Activated CD8-positive, alpha-beta T cell treated with anti-CD3 and anti-CD28 coated beads for 36 hours (primary cell): ENCODE results near the gene TNPO1. TPM values are rescaled to one million over a fixed set of nuclear protein-coding genes. Genes with fewer than 3 reads are reported as not detected.

ENCODE experiments used
- ATAC-seq: fragments of 200-7000 bp; cut with Tn5 transposase; one replicate; pipeline ENCODE4 v1.10.0; 2021; ENCODE audit warnings: mild to moderate bottlenecking, moderate library complexity
- CTCF ChIA-PET: fragments of 350-600 bp; sonication (Branson Sonifier 250); formaldehyde crosslinking; loops from one replicate; lab custom pipeline; 2021; ENCODE audit warnings: antibody characterized with exemption; lab: Charles Lee
- POLR2A ChIA-PET: fragments of 350-600 bp; sonication (Branson Sonifier 250); formaldehyde crosslinking; loops from one replicate; lab custom pipeline; 2021; ENCODE audit warnings: antibody characterized with exemption; lab: Charles Lee
- DNase-seq: peaks from one replicate; pipeline ENCODE4 v3.0.0-alpha.2; 2020
- H3K27ac Mint-ChIP-seq: one replicate; pipeline ENCODE4 v1.8.0; 2021; ENCODE audit warnings: mild to moderate bottlenecking, mixed read lengths
- H3K27me3 Mint-ChIP-seq: one replicate; pipeline ENCODE4 v1.8.0; 2021; ENCODE audit warnings: mixed read lengths
- H3K36me3 Mint-ChIP-seq: one replicate; pipeline ENCODE4 v1.8.0; 2021; ENCODE audit warnings: low read depth, mixed read lengths
- H3K4me1 Mint-ChIP-seq: one replicate; pipeline ENCODE4 v1.8.0; 2021; ENCODE audit warnings: low read depth, mixed read lengths
- H3K4me3 Mint-ChIP-seq: one replicate; pipeline ENCODE4 v1.8.0; 2021; ENCODE audit warnings: mild to moderate bottlenecking, moderate library complexity, mixed read lengths
- H3K9me3 Mint-ChIP-seq: one replicate; pipeline ENCODE4 v1.8.0; 2021; ENCODE audit warnings: mixed read lengths
- CTCF ChIP-seq: fragments of 200-600 bp; IDR thresholded peaks from one replicate; pipeline ENCODE4 v1.8.0; 2022; ENCODE audit warnings: antibody characterized with exemption, mild to moderate bottlenecking
- intact Hi-C: fragments of 100-400 bp; cut with micrococcal nuclease; formaldehyde crosslinking; loops from one replicate; pipeline ENCODE4 v1.10.0; 2022
- total RNA-seq, 2 experiments: library from RNA; stranded (reverse); gene quantifications; one replicate each; pipeline ENCODE4 v1.2.3, GENCODE V29; 2021

Gene TNPO1
- total RNA-seq, 2 experiments from 2014 or later = 97.8 to 116 TPM

- Mint-ChIP-seq H3K27me3 (peaks cover 29% of the 10 kb centered on the region), H3K9me3 (no peaks in the 10 kb centered on the region), H3K4me1 (no peaks in the 10 kb centered on the region), H3K4me3 (no peak overlapping the region), H3K36me3 (no peaks in the 10 kb centered on the region), H3K27ac (no peak overlapping the region)
- TF ChIP-seq CTCF = no peak
- ChIA-PET POLR2A (no interaction called here), CTCF (no interaction called here)
- DNase-seq = no peak
- intact Hi-C loops = no loop called here
- no peak for ATAC-seq
Measured at GRCh38 chr5:72938206-72938605, 121.7 kb downstream of the TNPO1 start.

GRCh38 chr5:72940082-72940481 lies 123.6 kb downstream of the TNPO1 start:
- Mint-ChIP-seq H3K9me3 (no peaks in the 10 kb centered on the region), H3K36me3 (no peaks in the 10 kb centered on the region), H3K4me3 (no peak overlapping the region), H3K4me1 (no peaks in the 10 kb centered on the region), H3K27me3 (peaks cover 30% of the 10 kb centered on the region), H3K27ac (no peak overlapping the region)
- ChIA-PET CTCF (no interaction called here), POLR2A (interaction anchor here (0.6 kb wide), 1 partner anchor 1576 kb away, joined by 3 read pairs; no protein-coding TSS in a partner anchor)
- ATAC-seq (no peak), DNase-seq (no peak)
- intact Hi-C loops = no loop called here
- no peak for TF ChIP-seq CTCF

DNA sequence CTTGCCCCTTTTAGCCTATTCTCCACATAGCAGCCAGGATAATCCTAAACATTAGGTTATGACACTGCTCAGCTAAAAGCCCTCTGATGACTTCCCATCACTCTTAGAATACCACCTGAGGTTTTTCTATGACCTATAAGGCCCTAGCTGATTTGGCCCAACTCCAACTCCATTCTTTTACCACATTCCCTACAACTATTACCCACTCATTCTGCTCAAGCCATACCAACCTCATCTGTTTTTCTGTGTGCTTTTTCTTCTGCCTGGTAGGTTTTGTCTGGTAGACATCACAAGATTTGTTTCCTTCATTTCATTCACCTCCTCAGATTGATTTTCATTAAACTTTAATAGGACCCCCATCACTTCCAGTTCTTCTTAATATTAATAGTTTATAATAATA lies 126.8 kb downstream of the TNPO1 start:
- CTCF ChIA-PET = interaction anchor here (1.2 kb wide), 1 partner anchor 23 kb away, joined by 3 read pairs; no protein-coding TSS in a partner anchor
- no peak for DNase-seq
- Mint-ChIP-seq H3K4me1 (no peaks in the 10 kb centered on the region), H3K36me3 (no peaks in the 10 kb centered on the region), H3K9me3 (no peaks in the 10 kb centered on the region), H3K27ac (no peak overlapping the region), H3K4me3 (no peak overlapping the region), H3K27me3 (peaks cover 34% of the 10 kb centered on the region)
- no peak for TF ChIP-seq CTCF
- no peak for ATAC-seq
- POLR2A ChIA-PET = no interaction called here
- intact Hi-C loops = no loop called here

DNA sequence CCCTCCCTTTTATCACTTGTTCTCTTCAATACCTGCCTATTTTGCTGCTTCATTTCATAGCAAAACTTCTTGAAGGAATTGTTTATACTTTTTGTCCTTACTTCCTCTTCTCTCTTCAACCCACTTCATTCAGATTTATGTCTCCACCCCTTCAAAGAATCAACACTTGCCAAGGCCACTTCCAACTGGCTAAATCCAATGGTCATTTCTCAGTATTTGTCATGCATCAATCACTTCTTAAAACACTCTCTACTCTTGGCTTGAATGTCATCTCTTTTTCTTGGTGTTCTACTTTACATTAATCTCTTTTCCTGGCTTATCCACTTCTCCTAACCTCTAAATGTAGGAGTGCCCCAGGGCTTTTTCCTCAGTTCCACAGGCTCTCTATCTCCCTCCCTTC lies 131.0 kb downstream of the TNPO1 start:
- H3K27ac Mint-ChIP-seq = no peak overlapping the region
- ChIA-PET POLR2A (no interaction called here), CTCF (no interaction called here)
- no peak for TF ChIP-seq CTCF
- peaks cover 31% of the 10 kb centered on the region for H3K27me3 Mint-ChIP-seq
- intact Hi-C loops = no loop called here
- ATAC-seq (no peak), DNase-seq (no peak)
- no peaks in the 10 kb centered on the region for H3K9me3 Mint-ChIP-seq
- H3K4me1 Mint-ChIP-seq = no peaks in the 10 kb centered on the region
- no peaks in the 10 kb centered on the region for H3K36me3 Mint-ChIP-seq
- no peak overlapping the region for H3K4me3 Mint-ChIP-seq

DNA sequence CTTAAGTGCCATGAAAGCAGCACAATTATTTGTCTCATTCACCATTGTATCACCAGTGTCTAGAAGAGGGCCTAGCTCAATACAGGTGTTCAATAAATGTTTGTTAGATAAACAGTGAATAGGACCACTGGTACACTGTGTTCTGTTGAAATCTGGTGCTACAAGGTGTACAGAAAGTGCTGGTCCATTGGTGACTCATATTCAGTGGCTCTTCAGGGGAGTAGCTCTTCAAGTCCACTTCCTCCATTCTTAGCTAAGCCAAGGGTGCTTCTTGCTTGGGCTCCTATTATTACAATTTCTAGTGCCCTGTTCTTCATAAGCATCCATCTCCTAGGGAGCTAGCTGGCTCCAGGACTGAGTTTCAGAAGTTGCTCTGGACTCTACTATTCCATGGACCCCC lies 133.0 kb downstream of the TNPO1 start:
- ChIA-PET CTCF (no interaction called here), POLR2A (no interaction called here)
- no peak for ATAC-seq
- DNase-seq = no peak
- intact Hi-C loops = no loop called here
- no peak overlapping the region for H3K4me3 Mint-ChIP-seq
- no peaks in the 10 kb centered on the region for H3K36me3 Mint-ChIP-seq
- H3K27ac Mint-ChIP-seq = no peak overlapping the region
- no peak for TF ChIP-seq CTCF
- peaks cover 35% of the 10 kb centered on the region for H3K27me3 Mint-ChIP-seq
- H3K4me1 Mint-ChIP-seq = no peaks in the 10 kb centered on the region
- H3K9me3 Mint-ChIP-seq = no peaks in the 10 kb centered on the region
